ENCODE results near the gene ZSWIM1.

ZSWIM1 gene

DNA sequence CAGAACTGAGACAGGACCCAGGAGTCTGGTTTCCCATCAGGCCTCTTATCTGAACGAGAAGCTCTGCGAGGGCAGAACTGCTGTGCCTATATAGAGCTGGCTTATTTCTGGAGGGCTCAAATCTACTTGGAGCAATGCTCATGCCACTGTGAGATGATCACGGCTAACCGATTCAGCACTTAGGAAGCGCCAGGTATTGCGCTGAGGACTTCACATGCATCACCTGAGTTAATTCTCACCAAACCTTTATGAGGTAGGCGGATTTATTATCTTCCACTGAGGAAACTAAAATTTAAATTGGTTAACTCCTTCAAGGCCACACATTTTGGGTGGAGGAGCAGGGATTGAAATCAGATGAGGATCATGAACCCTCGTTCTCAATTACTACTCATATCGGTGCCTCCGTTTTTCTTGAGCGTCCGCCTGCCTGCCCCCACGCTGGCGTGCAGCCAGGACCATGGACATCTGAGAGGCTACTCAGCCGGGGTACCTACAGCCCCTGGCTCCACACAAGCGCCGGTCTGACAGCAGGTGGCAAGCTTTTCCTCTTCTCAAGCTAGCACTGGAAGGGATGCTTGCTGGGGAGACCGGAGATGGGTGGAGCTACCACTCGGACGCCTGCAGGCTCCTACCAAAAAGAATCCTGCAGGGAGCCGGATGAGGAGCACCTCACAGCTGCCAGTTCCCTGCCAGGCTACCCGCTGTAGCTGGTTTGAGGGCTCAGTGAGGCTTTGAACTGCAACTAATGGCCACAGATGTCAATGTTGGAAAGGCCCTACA lies 52.4 kb downstream of the ZSWIM1 start:
- peak; percentile 57 to 59 for DNase-seq

DNA sequence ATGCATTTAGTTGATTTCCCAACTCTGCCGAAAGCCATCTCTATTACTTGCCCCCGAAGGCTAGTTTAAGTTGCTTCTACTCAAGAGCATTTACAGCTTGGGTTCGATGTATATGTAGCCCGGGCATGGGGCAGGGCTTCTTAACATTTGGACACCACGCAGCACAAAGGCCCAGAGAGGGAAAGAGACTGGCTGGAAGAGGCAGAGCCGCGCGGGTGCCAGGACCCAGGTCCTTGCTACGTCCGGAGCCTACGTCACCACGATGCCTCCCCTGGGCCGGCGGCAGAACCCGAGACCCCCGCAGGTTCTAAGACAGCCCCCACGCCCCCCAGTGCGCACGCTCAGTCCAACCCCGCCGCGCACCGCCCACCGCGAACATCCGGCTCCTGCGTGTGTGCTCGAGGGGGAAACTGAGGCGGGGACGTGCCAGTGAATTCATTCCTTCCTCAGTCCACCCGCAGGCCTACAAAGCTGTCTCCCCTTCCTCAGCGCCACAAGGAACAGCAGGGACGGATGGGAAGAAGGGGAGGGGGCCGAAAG lies 53.1 kb downstream of the ZSWIM1 start:
- peak in 1 of 2 experiments; percentile 59 for DNase-seq
